Activated CD8-positive, alpha-beta T cell treated with anti-CD3 and anti-CD28 coated beads for 36 hours (primary cell): Measurements from ENCODE around the gene MSL1. TPM values are rescaled to one million over a fixed set of nuclear protein-coding genes. Genes with fewer than 3 reads are reported as not detected.

Source experiments
- ATAC-seq: fragments of 200-7000 bp; cut with Tn5 transposase; one replicate; pipeline ENCODE4 v1.10.0; 2021; ENCODE audit warnings: mild to moderate bottlenecking, moderate library complexity
- CTCF ChIA-PET: fragments of 350-600 bp; sonication (Branson Sonifier 250); formaldehyde crosslinking; loops from one replicate; lab custom pipeline; 2021; ENCODE audit warnings: antibody characterized with exemption; lab: Charles Lee
- POLR2A ChIA-PET: fragments of 350-600 bp; sonication (Branson Sonifier 250); formaldehyde crosslinking; loops from one replicate; lab custom pipeline; 2021; ENCODE audit warnings: antibody characterized with exemption; lab: Charles Lee
- DNase-seq: peaks from one replicate; pipeline ENCODE4 v3.0.0-alpha.2; 2020
- H3K27ac Mint-ChIP-seq: one replicate; pipeline ENCODE4 v1.8.0; 2021; ENCODE audit warnings: mild to moderate bottlenecking, mixed read lengths
- H3K27me3 Mint-ChIP-seq: one replicate; pipeline ENCODE4 v1.8.0; 2021; ENCODE audit warnings: mixed read lengths
- H3K36me3 Mint-ChIP-seq: one replicate; pipeline ENCODE4 v1.8.0; 2021; ENCODE audit warnings: low read depth, mixed read lengths
- H3K4me1 Mint-ChIP-seq: one replicate; pipeline ENCODE4 v1.8.0; 2021; ENCODE audit warnings: low read depth, mixed read lengths
- H3K4me3 Mint-ChIP-seq: one replicate; pipeline ENCODE4 v1.8.0; 2021; ENCODE audit warnings: mild to moderate bottlenecking, moderate library complexity, mixed read lengths
- H3K9me3 Mint-ChIP-seq: one replicate; pipeline ENCODE4 v1.8.0; 2021; ENCODE audit warnings: mixed read lengths
- intact Hi-C: fragments of 100-400 bp; cut with micrococcal nuclease; formaldehyde crosslinking; loops from one replicate; pipeline ENCODE4 v1.10.0; 2022
- total RNA-seq, 2 experiments: library from RNA; stranded (reverse); gene quantifications; one replicate each; pipeline ENCODE4 v1.2.3, GENCODE V29; 2021
- TF ChIP-seq, protein P1 (sequence below): fragments of 200-600 bp; IDR thresholded peaks from one replicate; pipeline ENCODE4 v1.8.0; 2022; ENCODE audit warnings: antibody characterized with exemption, mild to moderate bottlenecking

The MSL1 gene
- total RNA-seq, 2 experiments from 2014 or later = 69.0 to 70.1 TPM

DNA sequence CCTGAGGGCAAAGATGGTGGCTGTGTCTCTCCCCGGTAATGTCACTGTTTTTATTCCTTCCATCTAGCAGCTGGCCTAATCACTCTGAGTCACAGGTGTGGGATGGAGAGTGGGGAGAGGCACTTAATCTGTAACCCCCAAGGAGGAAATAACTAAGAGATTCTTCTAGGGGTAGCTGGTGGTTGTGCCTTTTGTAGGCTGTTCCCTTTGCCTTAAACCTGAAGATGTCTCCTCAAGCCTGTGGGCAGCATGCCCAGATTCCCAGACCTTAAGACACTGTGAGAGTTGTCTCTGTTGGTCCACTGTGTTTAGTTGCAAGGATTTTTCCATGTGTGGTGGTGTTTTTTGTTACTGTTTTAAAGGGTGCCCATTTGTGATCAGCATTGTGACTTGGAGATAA is 50.0 kb downstream of the MSL1 start:
- peaks cover 43% of the 10 kb centered on the region for H3K36me3 Mint-ChIP-seq
- CTCF ChIA-PET = no interaction called here
- no peaks in the 10 kb centered on the region for H3K27me3 Mint-ChIP-seq
- POLR2A ChIA-PET = interaction anchor here (1.0 kb wide), 1 partner anchor 49 kb away, joined by 3 read pairs; no protein-coding TSS in a partner anchor
- H3K9me3 Mint-ChIP-seq = no peaks in the 10 kb centered on the region
- no peak for ATAC-seq
- intact Hi-C loops = no loop called here
- DNase-seq = no peak
- peaks cover 12% of the 10 kb centered on the region for H3K4me1 Mint-ChIP-seq
- TF ChIP-seq, protein P1, sequence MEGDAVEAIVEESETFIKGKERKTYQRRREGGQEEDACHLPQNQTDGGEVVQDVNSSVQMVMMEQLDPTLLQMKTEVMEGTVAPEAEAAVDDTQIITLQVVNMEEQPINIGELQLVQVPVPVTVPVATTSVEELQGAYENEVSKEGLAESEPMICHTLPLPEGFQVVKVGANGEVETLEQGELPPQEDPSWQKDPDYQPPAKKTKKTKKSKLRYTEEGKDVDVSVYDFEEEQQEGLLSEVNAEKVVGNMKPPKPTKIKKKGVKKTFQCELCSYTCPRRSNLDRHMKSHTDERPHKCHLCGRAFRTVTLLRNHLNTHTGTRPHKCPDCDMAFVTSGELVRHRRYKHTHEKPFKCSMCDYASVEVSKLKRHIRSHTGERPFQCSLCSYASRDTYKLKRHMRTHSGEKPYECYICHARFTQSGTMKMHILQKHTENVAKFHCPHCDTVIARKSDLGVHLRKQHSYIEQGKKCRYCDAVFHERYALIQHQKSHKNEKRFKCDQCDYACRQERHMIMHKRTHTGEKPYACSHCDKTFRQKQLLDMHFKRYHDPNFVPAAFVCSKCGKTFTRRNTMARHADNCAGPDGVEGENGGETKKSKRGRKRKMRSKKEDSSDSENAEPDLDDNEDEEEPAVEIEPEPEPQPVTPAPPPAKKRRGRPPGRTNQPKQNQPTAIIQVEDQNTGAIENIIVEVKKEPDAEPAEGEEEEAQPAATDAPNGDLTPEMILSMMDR = no peak
- H3K4me3 Mint-ChIP-seq = no peak overlapping the region
- no peak overlapping the region for H3K27ac Mint-ChIP-seq

DNA sequence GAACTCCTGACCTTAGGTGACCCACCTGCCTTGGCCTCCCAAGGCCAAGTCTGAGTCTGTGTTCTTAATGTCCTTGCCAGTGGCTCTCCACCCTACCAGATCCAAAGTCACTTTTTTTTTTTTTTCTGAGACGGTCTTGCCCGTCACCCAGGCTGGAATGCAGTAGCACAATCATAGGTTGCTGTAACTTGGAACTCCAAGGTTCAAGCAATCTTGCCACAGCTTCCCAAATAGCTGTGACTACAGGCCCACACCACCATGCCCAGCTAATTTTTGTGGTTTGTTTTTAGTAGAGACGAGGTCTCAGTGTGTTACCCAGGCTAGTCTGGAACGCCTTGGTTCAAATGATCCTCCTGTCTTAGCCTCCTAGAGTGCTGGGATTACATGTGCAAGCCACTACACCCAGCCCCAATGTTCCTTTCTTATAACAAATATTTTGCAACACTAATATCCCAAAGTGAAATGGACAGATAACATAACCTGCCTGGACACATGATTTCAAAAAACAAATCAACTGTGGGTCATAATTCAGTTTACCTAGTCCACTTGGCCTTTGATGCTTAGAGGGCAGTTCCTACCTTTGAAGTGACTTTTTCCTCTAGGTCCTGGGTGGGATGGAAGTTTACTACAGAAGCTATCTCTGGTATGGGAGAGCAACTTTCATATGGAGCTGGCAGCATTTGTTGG is 51.5 kb downstream of the MSL1 start:
- Mint-ChIP-seq H3K36me3 (peaks cover 36% of the 10 kb centered on the region), H3K9me3 (no peaks in the 10 kb centered on the region), H3K27me3 (no peaks in the 10 kb centered on the region), H3K4me1 (peaks cover 15% of the 10 kb centered on the region), H3K27ac (no peak overlapping the region), H3K4me3 (no peak overlapping the region)
- ATAC-seq (no peak), DNase-seq (no peak)
- TF ChIP-seq, protein P1 = no peak
- intact Hi-C loops = no loop called here
- POLR2A ChIA-PET = interaction anchor here (0.6 to 1.2 kb wide), 3 partner anchors 14 to 63 kb away, joined by 3 to 5 read pairs (median 3); no protein-coding TSS in a partner anchor
- CTCF ChIA-PET = interaction anchor here (1.4 to 2.8 kb wide), 2 partner anchors 18 to 60 kb away, joined by 7 to 18 read pairs; no protein-coding TSS in a partner anchor

DNA sequence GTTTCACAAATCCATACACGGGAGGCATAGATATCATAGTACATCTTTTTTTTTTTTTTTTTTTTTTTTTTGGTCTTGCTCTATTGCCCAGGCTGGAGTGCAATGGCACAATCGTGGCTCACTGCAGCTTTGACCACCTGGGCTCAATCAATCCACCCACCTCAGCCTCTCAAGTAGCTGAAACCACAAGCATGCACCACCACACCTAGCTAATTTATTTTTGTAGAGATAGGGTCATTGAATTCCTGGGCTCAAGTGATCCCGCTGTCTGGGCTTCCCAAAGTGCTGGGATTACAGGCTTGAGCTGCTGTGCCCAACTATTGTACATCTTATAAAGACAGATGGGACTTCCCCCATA is 52.0 kb downstream of the MSL1 start:
- Mint-ChIP-seq H3K27ac (no peak overlapping the region), H3K4me3 (no peak overlapping the region), H3K4me1 (peaks cover 18% of the 10 kb centered on the region), H3K27me3 (no peaks in the 10 kb centered on the region), H3K9me3 (no peaks in the 10 kb centered on the region), H3K36me3 (peaks cover 32% of the 10 kb centered on the region)
- TF ChIP-seq, protein P1 = no peak
- CTCF ChIA-PET = interaction anchor here (1.4 to 2.8 kb wide), 2 partner anchors 17 to 61 kb away, joined by 7 to 18 read pairs; no protein-coding TSS in a partner anchor
- POLR2A ChIA-PET = interaction anchor here (0.6 to 1.2 kb wide), 3 partner anchors 15 to 63 kb away, joined by 3 to 5 read pairs (median 3); no protein-coding TSS in a partner anchor
- ATAC-seq (no peak), DNase-seq (no peak)
- intact Hi-C loops = no loop called here

DNA sequence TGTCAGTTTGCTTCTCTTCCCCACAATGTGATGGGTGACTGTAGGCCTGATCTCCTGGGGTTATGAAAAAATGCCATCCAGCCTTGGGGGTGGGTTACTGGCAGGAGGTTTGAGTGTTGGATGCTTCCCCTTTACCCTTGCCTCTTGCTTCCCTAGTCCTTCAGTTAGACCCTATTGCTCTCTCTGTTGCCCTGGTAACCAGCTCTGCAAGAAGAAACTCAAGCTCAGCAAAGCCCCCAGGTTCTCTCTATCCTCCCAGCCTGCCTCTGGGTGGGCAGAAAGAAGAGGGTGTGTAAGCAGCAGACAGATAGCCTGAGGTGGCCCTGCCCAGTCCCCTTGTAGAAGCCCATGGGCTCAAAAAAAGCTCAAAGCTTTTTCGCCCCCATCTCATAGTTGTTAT is 52.7 kb downstream of the MSL1 start:
- intact Hi-C loops = no loop called here
- Mint-ChIP-seq H3K4me3 (no peak overlapping the region), H3K36me3 (peaks cover 29% of the 10 kb centered on the region)

More for the DNA sequence above, 52.7 kb downstream of the MSL1 start:
- ChIA-PET CTCF (interaction anchor here (1.2 to 3.1 kb wide), 3 partner anchors 16 to 147 kb away, joined by 3 to 18 read pairs (median 7); no protein-coding TSS in a partner anchor), POLR2A (interaction anchor here (1.1 to 2.0 kb wide), 3 partner anchors 13 to 35 kb away, joined by 3 to 6 read pairs (median 5); partner anchors contain the start of gene CASC3)
- ATAC-seq (no peak), DNase-seq (no peak)
- TF ChIP-seq, protein P1 = no peak
- Mint-ChIP-seq H3K4me1 (peaks cover 18% of the 10 kb centered on the region), H3K27me3 (no peaks in the 10 kb centered on the region), H3K27ac (no peak overlapping the region), H3K9me3 (no peaks in the 10 kb centered on the region)
